Gastrocnemius medialis (tissue), 4 donors: ENCODE data around the gene THNSL1. TPM values are rescaled to one million over a fixed set of nuclear protein-coding genes. Genes with fewer than 3 reads are reported as not detected.

Experiments
- ATAC-seq, 2 donors: fragments of 150-250 bp; one replicate each; pipeline ENCODE4 v1.9.1; 2016
- DNase-seq, 2 donors: peaks; one replicate each; pipeline ENCODE4 v3.0.0-alpha.2; 2019
- H3K27ac ChIP-seq, 4 donors: fragments of 200-600 bp; sonication (generic); 1 replicate in 1 of 4; 2 replicates in 3 of 4; pipeline ENCODE4 v1.5.1; 2016 to 2018; ENCODE audit warnings: mild to moderate bottlenecking in 2 of 4, moderate library complexity in 1 of 4
- H3K27me3 ChIP-seq, 3 donors: fragments of 200-600 bp; sonication (generic) in 2 of 3; 1 replicate in 1 of 3; 2 replicates in 2 of 3; pipeline versions ENCODE4 v1.5.1 to v1.6.0; 2016 to 2019; ENCODE audit warnings: mild to moderate bottlenecking in 1 of 3, moderate library complexity in 1 of 3
- H3K36me3 ChIP-seq, 2 donors: fragments of 200-600 bp; sonication (generic) in 1 of 2; one replicate each; pipeline ENCODE4 v1.5.1; 2017 to 2018
- H3K4me1 ChIP-seq, 2 donors: fragments of 200-600 bp; sonication (generic) in 1 of 2; one replicate each; pipeline ENCODE4 v1.5.1; 2016 to 2017; ENCODE audit warnings: mild to moderate bottlenecking in 2 of 2
- H3K4me3 ChIP-seq, 4 donors: fragments of 200-600 bp; sonication (generic) in 3 of 4; 1 replicate in 1 of 4; 2 replicates in 3 of 4; pipeline ENCODE4 v1.5.1; 2016 to 2019; ENCODE audit warnings: mild to moderate bottlenecking in 2 of 4
- H3K9me3 ChIP-seq, 3 donors: fragments of 200-600 bp; sonication (generic) in 2 of 3; 1 replicate in 1 of 3; 2 replicates in 2 of 3; pipeline ENCODE4 v1.5.1; 2016 to 2019
- POLR2A ChIP-seq, 2 donors: fragments of 450-650 bp; IDR thresholded peaks; one replicate each; pipeline ENCODE4 v1.6.1; 2017; ENCODE audit warnings: antibody characterized with exemption in 2 of 2, mild to moderate bottlenecking in 2 of 2, moderate library complexity in 2 of 2
- in situ Hi-C, 4 donors: fragments of 200-750 bp; cut with MboI; loops; one replicate each; pipeline versions ENCODE4 v1.15.0 to v1.8.0; 2017; ENCODE audit warnings: low sequenced_read_pairs in 4 of 4
- intact Hi-C: fragments of 100-400 bp; cut with DNase I; formaldehyde crosslinking; loops from one replicate; pipeline ENCODE4 v1.15.1; 2023; ENCODE audit warnings: low total_unique reads
- total RNA-seq, 4 donors: library from RNA; depleted of rRNA; stranded (reverse); fragments of >200 nt; gene quantifications; one replicate each; pipeline versions ENCODE4 v1.1.0 to v1.2.3, GENCODE V29; 2016
- TF ChIP-seq, protein P1 (sequence below), 5 experiments: fragments of 450-650 bp in 3 of 5; fragments of 200-600 bp in 2 of 5; sonication (generic) in 2 of 5; IDR thresholded peaks in 4 of 5; conservative IDR thresholded peaks in 1 of 5; 1 replicate in 4 of 5; 2 replicates in 1 of 5; pipeline ENCODE4 v1.5.1; 2016 to 2019; ENCODE audit warnings: antibody characterized with exemption in 5 of 5, mild to moderate bottlenecking in 3 of 5, moderate library complexity in 3 of 5

Gene THNSL1
- total RNA-seq, 4 donors from 2014 or later = 0.82 to 2.0 (median 1.7) TPM

DNA sequence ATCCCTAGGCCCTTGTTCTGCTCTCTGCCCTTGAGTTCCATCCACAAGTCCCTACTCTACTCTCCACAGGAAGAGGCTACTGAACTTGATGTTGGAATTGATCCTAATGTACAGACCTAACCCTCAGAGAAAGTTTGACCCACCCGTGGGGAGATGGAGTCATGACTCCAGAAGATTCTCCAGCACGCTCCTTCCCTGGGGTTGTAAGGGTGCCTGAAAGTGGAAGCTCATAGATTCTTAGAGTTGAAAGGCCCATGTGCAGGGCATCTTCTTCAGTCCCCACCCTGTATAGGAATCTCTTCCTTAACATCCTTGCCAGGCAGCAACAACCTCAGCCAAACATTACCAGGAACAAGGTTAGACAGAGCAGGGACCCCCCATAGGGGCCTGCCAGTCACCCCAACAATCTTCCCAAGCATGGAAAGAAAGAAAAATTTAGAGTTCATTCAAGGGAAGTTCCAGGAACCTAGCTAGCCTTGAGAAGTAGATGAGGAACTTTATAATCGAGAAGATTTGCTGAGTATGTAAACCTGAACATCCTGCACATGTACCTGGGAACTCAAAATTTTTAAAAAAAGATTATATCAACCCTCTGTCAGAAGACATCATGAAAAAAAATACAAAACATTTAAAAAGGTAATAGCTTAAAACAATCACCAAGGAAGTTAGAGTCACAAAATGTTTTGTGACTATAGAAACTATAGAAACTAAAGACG, 49.5 kb downstream of the THNSL1 start:
- H3K27ac ChIP-seq = no peak overlapping the region
- H3K4me1 ChIP-seq = no peaks in the 10 kb centered on the region
- ATAC-seq (no peak), DNase-seq (no peak)
- H3K4me3 ChIP-seq = no peak overlapping the region
- TF ChIP-seq POLR2A (IDR thresholded peaks at IDR 0.05) = no peak
- TF ChIP-seq, protein P1, sequence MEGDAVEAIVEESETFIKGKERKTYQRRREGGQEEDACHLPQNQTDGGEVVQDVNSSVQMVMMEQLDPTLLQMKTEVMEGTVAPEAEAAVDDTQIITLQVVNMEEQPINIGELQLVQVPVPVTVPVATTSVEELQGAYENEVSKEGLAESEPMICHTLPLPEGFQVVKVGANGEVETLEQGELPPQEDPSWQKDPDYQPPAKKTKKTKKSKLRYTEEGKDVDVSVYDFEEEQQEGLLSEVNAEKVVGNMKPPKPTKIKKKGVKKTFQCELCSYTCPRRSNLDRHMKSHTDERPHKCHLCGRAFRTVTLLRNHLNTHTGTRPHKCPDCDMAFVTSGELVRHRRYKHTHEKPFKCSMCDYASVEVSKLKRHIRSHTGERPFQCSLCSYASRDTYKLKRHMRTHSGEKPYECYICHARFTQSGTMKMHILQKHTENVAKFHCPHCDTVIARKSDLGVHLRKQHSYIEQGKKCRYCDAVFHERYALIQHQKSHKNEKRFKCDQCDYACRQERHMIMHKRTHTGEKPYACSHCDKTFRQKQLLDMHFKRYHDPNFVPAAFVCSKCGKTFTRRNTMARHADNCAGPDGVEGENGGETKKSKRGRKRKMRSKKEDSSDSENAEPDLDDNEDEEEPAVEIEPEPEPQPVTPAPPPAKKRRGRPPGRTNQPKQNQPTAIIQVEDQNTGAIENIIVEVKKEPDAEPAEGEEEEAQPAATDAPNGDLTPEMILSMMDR (IDR thresholded peaks at IDR 0.05 in 4 of 5, conservative IDR thresholded peaks at IDR 0.05 in 1 of 5) = no peak
- in situ Hi-C loops (no loop called here), intact Hi-C loops (no loop called here)
- no peaks in the 10 kb centered on the region for H3K36me3 ChIP-seq
- no peaks in the 10 kb centered on the region for H3K9me3 ChIP-seq
- no peaks in the 10 kb centered on the region for H3K27me3 ChIP-seq

DNA sequence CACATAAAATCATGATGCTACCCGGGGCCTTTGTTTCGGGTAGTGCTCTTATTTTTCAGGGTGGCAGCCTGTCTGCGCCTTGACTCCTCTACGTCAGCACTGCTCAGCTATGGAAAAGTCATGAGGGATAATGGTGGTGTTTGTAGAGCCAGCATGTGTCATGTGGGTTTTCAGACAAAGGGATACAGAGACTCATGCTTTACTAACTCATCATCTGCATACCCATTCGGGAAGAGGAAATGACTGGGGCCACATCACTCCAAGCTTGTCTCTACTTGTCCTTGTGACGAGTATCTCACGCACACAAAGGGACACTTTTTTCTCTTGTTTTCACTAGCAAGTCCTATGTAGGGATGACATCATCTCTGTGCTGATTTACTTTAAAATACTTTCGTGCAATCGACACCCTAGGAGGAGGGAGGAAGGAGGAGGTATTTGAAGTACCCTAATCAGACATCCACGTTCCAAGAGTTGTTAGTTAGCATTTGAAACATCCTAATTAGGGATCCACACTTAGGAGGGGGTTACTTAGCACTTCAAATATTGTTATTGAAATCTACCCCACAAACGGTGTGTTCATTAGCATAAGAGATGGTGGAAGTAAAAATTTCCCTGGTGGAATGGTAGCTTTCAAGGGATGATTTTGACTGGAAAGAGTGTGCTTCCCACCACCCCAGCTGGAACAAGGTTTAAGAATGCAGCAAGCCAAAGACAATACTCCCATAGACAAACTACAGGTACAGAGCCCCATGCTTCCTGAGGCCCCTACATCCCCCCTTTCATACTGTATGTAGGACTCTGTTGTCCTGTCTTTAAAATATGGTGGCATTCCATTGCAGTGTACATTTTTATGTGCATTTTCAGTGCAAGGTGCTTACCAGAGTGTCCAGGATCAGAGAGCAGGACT, 52.0 kb downstream of the THNSL1 start:
- Histone ChIP-seq H3K36me3 (no peaks in the 10 kb centered on the region), H3K27me3 (no peaks in the 10 kb centered on the region), H3K27ac (no peak overlapping the region), H3K4me3 (no peak overlapping the region), H3K9me3 (no peaks in the 10 kb centered on the region), H3K4me1 (no peaks in the 10 kb centered on the region)
- no peak for DNase-seq
- TF ChIP-seq, protein P1 (IDR thresholded peaks at IDR 0.05 in 4 of 5, conservative IDR thresholded peaks at IDR 0.05 in 1 of 5) = no peak
- TF ChIP-seq POLR2A (IDR thresholded peaks at IDR 0.05) = no peak
- ATAC-seq = no peak
- in situ Hi-C loops = no loop called here
- intact Hi-C loops = no loop called here

DNA sequence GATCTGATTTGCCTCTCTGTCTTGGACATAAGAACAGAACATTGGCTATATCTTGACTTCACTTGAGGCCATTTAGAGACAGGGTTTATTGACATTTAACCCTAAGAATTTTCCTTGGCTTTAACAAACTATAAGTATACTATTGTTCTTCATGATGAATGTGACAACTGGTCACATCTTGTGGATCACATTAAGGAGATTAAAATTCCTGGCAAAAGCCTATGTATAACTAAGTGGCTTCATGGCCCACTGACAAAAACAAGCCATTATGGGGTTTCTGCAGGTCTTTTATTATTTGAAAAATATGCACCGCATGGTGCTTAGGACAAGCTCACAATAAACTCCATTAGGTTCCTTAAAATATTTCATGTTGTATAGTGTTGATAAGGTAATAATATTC, 54.8 kb downstream of the THNSL1 start:
- intact Hi-C loops = no loop called here
- no peaks in the 10 kb centered on the region for H3K27me3 ChIP-seq
- in situ Hi-C loops = loop anchor here in 2 of 4 donors (10.0 kb wide), 1 partner anchor 426 kb away; no protein-coding TSS in a partner anchor

DNA sequence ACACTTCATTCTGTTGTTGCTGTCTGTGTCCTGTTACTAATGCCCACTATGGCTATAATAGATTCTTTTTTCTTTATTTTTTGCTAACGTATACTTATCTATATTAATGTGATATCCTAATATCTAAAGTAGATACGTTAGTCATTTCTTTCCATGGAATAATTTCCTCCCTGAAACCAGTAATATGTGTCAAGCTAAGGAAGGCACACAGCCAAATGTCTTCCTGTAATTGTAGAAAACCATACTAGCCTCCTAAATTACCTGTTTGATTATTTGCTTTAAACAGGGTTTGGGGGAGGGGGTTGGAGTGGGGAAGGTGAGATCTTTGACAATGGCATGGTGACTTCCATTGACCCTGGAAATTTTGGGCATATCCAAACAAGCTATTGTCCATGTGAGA, 56.4 kb downstream of the THNSL1 start:
- no peaks in the 10 kb centered on the region for H3K4me1 ChIP-seq
- TF ChIP-seq POLR2A (IDR thresholded peaks at IDR 0.05) = no peak
- TF ChIP-seq, protein P1 (IDR thresholded peaks at IDR 0.05 in 4 of 5, conservative IDR thresholded peaks at IDR 0.05 in 1 of 5) = no peak
- ATAC-seq = no peak
- H3K36me3 ChIP-seq = no peaks in the 10 kb centered on the region
- intact Hi-C loops (no loop called here), in situ Hi-C loops (loop anchor here in 2 of 4 donors (10.0 kb wide), 1 partner anchor 428 kb away; no protein-coding TSS in a partner anchor)
- H3K4me3 ChIP-seq = no peak overlapping the region
- DNase-seq = no peak
- H3K27me3 ChIP-seq = no peaks in the 10 kb centered on the region
- no peak overlapping the region for H3K27ac ChIP-seq
- H3K9me3 ChIP-seq = no peaks in the 10 kb centered on the region

More for the DNA sequence above, 54.8 kb downstream of the THNSL1 start:
- no peaks in the 10 kb centered on the region for H3K36me3 ChIP-seq
- H3K4me3 ChIP-seq = no peak overlapping the region
- no peak for DNase-seq
- no peaks in the 10 kb centered on the region for H3K9me3 ChIP-seq
- no peaks in the 10 kb centered on the region for H3K4me1 ChIP-seq
- ATAC-seq = no peak
- TF ChIP-seq, protein P1 (IDR thresholded peaks at IDR 0.05 in 4 of 5, conservative IDR thresholded peaks at IDR 0.05 in 1 of 5) = no peak
- TF ChIP-seq POLR2A (IDR thresholded peaks at IDR 0.05) = no peak
- H3K27ac ChIP-seq = no peak overlapping the region
